Embryonic facial prominence (tissue), 1 donor: Measurements from ENCODE around the gene ZCCHC7.
"Not testable (repeated sequence)": the region's sequence is repeated elsewhere in the genome, so short reads cannot be mapped to it uniquely, and the experiment has no call there.

Experiments
- DNase-seq: peaks from one replicate; pipeline ENCODE4 v3.0.0-alpha.2; 2016; ENCODE audit errors: extremely low spot score

ZCCHC7 gene

GRCh38 chr9:37373621-37374020 is 253.2 kb downstream of the ZCCHC7 start:
- DNase-seq: no peak

GRCh38 chr9:37374892-37375291 is 254.5 kb downstream of the ZCCHC7 start:
- no peak for DNase-seq

- DNase-seq: no peak
Observed at GRCh38 chr9:37377688-37378612, 257.6 kb downstream of the ZCCHC7 start.

GRCh38 chr9:37378613-37379004 is 258.2 kb downstream of the ZCCHC7 start:
- no peak for DNase-seq

- no peak for DNase-seq
Observed at GRCh38 chr9:37379835-37380234, 259.5 kb downstream of the ZCCHC7 start.

GRCh38 chr9:37380570-37380969 is 260.2 kb downstream of the ZCCHC7 start:
- DNase-seq: no peak

GRCh38 chr9:37381094-37381741 is 260.8 kb downstream of the ZCCHC7 start:
- DNase-seq: no peak

GRCh38 chr9:37382161-37382981 is 262.0 kb downstream of the ZCCHC7 start:
- no peak for DNase-seq

GRCh38 chr9:37382982-37383357 is 262.6 kb downstream of the ZCCHC7 start:
- no peak for DNase-seq

GRCh38 chr9:37383393-37383792 is 263.0 kb downstream of the ZCCHC7 start:
- no peak for DNase-seq

GRCh38 chr9:37383876-37384746 is 263.7 kb downstream of the ZCCHC7 start:
- no peak for DNase-seq

- no peak for DNase-seq
Observed at GRCh38 chr9:37385286-37385685, 264.9 kb downstream of the ZCCHC7 start.

- DNase-seq: no peak
Observed at GRCh38 chr9:37386988-37387387, 266.6 kb downstream of the ZCCHC7 start.

GRCh38 chr9:37390759-37391158 is 270.4 kb downstream of the ZCCHC7 start:
- no peak for DNase-seq

GRCh38 chr9:37392272-37392671 is 271.9 kb downstream of the ZCCHC7 start:
- DNase-seq: no peak

GRCh38 chr9:37395229-37395628 is 274.9 kb downstream of the ZCCHC7 start:
- no peak for DNase-seq

GRCh38 chr9:37395663-37396062 is 275.3 kb downstream of the ZCCHC7 start:
- DNase-seq: no peak

- not testable (repeated sequence) for DNase-seq
Observed at GRCh38 chr9:37397948-37398347, 277.6 kb downstream of the ZCCHC7 start.

GRCh38 chr9:37398464-37399025 is 278.2 kb downstream of the ZCCHC7 start:
- no peak for DNase-seq

GRCh38 chr9:37399336-37399735 is 279.0 kb downstream of the ZCCHC7 start:
- no peak for DNase-seq

GRCh38 chr9:37404590-37404989 is 284.2 kb downstream of the ZCCHC7 start:
- DNase-seq: no peak
